Neural progenitor cell (in vitro differentiated cells): ENCODE data around the gene HAX1.

Experiments used
- EZH2 ChIP-seq: fragments of 200-600 bp; sonication (generic); IDR thresholded peaks from 2 replicates; pipeline ENCODE4 v1.6.1; 2017; ENCODE audit warnings: antibody characterized with exemption, mild to moderate bottlenecking, moderate library complexity
- TF ChIP-seq, protein P1 (sequence below): fragments of 200-600 bp; sonication (generic); IDR thresholded peaks from 2 replicates; pipeline ENCODE4 v1.5.1; 2017; ENCODE audit warnings: antibody characterized with exemption, mild to moderate bottlenecking

DNA sequence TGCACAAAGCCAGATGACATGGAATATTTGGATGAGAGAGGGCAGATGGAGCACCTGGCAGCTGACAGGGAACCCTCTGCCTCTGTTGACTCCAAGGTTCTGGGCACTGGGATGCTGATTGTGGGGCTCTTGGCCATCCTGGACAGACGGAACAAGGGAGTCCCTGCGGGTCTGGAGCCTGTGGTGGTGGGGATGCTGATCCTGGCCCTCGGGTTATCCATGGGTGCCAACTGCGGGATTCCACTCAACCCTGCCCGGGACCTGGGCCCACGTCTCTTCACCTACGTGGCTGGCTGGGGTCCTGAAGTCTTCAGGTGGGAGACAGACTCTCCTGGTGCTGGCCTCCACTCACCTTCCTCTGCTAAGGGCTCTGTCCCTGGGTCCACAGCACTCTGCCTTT is 51.1 kb downstream of the HAX1 start:
- TF ChIP-seq, protein P1, sequence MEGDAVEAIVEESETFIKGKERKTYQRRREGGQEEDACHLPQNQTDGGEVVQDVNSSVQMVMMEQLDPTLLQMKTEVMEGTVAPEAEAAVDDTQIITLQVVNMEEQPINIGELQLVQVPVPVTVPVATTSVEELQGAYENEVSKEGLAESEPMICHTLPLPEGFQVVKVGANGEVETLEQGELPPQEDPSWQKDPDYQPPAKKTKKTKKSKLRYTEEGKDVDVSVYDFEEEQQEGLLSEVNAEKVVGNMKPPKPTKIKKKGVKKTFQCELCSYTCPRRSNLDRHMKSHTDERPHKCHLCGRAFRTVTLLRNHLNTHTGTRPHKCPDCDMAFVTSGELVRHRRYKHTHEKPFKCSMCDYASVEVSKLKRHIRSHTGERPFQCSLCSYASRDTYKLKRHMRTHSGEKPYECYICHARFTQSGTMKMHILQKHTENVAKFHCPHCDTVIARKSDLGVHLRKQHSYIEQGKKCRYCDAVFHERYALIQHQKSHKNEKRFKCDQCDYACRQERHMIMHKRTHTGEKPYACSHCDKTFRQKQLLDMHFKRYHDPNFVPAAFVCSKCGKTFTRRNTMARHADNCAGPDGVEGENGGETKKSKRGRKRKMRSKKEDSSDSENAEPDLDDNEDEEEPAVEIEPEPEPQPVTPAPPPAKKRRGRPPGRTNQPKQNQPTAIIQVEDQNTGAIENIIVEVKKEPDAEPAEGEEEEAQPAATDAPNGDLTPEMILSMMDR: no peak
- no peak for TF ChIP-seq EZH2
